HG03460 (cell line): Measurements from ENCODE around the gene KRT13.
"Not testable (repeated sequence)": the region's sequence is repeated elsewhere in the genome, so short reads cannot be mapped to it uniquely, and the experiment has no call there.

Experiments used
- ATAC-seq: cut with Tn5 transposase; IDR thresholded peaks from one replicate; pipeline ENCODE4 v1.9.1; 2021; ENCODE audit not compliant: unreplicated experiment

Gene KRT13

DNA sequence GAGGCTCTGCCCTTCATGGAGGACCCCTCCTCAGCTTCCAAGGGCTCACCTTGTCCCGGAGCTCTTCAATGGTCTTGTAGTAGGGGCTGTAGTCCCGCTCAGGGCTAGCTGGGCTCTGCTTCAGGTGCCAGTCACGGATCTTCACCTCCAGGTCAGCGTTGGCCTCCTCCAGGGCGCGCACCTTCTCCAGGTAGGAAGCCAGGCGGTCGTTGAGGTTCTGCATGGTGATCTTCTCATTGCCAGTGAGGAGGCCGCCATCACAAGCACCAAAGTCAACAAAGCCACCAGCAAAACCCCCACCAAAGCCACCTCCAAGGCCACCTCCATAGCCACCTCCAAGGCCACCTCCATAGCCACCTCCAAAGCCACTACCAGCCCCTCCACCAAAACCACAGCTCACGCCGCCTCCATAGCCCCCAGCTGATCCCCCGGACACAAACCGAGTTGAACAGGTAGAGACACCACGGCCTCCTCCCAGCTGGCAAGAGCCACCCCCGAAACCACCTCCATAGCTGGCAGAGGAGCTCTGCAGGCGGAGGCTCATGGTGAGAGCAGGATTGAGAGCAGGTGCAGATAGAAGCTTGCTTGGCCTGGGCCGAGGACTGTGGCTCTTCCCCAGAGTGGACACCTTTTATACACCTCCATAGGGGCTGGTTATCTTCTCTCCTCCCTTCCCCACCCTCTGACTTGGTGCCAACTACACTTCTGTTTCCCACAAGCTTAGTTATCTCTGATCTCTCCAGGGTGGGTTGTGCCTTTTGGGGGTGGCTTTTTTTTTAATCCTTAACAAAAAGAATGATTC lies at the start of gene KRT13:
Gene KRT13, minus strand, starts transcription at position 606 of the 802 bp plus-strand sequence. Its CDS starts 62 bp downstream, at position 544.
- no peak for ATAC-seq

DNA sequence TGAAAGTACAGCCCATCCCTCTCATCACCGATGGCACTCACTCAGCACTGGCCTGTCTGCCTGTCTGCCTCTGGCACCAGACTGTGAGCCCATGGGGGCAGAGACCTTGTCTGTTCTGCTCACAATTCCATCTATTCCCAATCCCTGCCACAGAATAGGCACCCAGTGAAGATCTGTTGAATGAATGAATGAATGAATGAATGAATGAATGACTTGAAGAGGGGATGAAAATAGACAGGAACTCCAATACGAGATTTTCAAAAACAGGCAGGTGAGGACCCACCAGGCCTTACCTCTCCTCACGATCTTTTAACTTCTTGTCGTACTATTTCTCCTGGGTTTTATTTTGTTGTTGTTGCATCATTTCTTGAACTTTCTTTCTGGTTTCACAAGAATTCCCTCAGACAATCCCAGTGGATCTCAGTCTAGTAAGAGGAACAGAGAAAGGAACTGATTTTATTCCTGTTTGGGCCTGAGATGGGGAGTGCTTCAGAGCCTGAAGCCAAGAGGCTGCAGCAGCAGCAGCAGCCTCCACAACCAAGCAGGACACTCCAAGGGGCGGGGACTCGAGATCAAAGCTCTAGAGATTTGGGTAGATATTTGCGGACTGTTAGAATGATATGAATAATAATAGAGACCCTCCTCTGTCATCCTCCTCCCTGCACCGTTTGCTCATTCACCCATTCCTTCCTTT lies 48.7 kb upstream of the KRT13 start:
- no peak for ATAC-seq

DNA sequence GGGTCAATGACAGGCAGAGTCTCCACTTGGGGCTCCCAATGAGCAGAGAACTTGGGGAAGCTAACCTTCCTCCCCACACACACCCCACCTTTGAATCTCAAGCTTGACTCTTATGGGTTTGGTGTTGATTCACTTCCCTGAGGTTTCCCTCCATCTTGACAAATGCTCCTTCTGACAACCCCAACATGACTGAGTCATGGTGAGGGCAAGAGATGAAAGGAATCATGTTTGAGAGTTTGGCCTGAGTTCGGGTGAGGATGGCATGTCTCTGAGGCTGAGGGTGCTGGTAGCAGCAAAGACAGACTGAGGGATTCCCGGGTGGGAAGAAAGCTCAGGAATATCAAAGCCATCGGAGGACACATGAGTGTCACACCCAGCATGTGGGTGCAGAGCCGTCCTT lies 47.8 kb upstream of the KRT13 start:
- no peak for ATAC-seq

DNA sequence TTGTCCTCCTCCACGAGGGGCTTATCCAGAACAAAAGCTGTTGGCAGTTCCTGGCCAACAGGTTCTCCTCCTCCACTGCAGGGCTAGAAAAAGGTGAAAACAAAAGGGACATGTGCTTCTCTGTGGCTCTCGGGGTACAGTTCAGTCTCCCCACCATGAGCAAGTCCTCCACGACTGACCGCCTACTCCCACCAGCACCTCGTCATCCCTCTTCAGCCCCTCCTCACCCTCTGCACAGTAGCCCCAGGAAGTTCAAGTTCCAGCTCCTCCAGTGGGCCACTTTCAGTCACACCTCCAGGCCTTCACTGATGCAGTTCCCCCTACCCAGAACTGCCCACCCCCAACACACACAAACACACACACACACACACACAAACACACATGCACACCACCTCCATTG lies 47.0 kb upstream of the KRT13 start:
- ATAC-seq: no peak

DNA sequence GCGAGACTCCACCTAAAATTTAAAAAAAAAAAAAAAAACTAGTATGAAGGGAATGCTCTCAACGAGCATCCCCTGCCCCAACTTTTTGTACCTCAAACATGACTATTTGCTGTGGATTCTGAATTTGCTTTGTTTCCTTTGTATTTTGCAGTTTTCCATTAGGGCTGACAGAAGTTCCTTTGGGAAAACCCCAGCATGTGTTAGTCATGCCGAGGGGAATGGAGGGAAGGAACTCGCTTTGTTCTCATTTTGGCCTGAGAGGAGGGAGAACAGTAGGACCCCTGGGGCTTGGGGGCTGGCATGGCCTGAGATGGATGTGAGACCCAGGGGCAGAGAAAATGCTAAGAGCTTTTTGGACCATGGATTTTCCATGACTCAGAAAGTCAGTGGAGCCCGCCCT lies 46.0 kb upstream of the KRT13 start:
- no peak for ATAC-seq

DNA sequence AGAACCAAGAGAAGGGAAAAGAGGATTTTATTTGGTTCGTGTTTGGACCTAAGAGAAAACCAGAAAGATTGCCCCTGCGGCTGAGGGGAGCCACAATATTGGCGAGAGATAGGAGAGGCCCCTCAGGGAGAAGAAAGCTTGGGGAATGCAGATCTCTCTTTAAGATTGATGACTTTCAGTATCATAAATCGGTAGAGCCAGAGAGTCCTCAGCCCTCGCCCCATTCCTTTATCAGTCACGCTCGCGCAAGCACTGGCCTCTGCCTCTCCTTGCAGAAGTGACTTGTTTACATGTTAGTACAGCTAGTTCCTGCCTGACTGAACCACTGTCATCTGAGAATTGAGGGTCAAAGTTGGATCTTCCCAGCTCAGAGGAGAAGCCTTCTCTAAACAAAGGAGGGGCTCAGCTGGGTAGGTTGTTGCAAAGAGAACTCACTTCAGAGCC lies 44.2 kb upstream of the KRT13 start:
- ATAC-seq: no peak

DNA sequence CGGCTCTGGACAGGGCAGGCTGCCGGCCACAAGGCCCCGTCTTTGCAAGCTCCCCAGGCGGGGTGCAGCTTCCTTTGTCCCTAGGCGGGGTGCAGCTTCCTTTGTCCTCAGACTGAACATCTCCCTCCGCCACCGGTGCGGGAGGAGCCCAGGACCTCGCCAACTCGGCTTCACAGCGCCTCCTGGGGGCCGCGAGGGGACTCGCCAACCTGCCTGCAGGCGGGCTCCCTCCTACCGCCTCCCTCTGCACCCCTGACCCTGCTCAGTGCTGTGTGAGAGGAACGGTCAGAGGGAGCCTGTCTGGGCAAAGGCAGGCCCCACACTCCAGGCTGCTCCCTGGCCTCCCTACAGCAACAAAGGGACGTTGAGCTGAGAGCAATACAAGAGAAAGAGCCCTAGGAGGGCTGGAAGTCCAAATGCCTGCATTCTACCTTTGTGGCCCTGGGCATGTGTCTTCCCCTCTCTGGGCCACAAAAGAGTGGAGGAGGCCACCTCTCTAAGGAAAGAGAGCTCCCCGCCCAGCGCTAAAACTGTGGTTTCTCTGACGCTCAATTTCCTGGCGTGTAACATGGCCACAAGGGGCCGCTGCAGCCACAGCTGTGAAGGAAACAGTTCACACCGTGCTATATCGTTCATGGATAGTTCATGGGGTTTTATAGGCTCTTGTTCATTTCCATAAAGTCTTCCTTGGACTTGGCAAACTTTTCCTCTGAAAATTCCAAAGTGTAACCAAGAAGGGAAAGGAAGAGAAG lies 43.6 kb upstream of the KRT13 start:
- ATAC-seq: no peak

DNA sequence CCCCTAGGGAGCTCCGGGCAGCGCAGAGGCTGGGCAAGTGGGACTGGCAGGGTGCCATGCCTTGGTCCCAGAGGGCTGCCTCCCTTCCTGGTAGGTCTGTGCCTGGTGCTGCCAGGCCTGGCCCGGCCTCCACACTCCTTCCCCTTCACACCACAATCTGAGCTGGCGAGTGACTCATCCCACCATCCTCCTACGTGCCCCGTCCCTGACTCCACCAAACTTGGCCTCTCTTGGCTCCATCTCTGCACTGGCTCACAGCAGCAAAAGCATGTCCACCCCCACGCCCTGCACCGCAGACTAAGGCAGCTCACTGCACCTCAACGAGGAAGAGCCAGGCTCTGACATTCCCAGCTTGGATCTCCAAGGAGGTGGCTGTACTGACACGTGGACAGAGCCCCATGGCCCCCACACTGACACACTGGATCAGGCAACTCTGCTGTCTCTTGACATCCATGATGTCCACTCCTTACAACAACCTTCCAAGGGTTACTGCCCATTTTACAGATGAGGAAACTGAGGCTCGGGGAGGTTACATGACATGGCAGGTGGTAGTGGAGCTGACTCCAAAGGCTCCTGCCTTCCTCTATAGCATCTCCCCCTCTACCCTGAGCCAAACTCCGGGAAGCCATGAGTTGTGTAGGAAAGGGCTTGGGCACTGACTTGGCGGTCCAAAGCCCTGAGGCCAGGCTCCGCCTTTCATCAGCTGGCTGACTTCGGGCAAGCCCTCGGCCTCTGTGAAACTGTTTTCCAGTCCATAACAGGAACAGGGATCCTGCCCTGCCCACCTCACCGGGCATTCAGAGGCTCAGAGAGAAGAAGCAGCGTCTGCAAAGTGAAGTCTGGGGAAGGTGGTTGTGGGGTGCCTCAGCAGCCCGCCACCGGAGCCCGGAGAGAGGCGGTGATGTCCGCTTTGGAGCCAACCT lies 42.8 kb upstream of the KRT13 start:
- no peak for ATAC-seq

DNA sequence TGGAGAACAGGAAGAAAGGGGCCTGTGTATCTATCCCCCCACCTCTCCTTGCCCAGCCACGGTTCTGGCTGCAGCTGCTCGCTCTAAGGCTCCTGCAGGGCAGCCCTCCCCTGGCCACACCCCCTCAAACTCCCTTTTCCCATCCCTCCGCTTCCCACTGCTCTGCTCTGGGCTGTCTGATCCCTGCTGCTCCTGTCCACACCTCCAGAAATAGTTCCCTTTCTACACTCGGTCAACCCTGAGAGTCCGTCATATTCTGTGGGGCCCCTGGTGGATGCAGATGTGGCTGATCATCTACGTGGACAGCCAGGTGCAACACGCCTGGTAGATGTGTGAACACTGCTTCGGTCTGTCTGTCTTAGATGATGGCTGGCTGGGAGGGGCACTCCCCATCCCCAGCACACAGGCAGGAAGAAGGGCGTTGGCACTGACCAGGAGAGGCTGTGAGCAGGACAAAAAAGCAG lies 42.0 kb upstream of the KRT13 start:
- no peak for ATAC-seq

DNA sequence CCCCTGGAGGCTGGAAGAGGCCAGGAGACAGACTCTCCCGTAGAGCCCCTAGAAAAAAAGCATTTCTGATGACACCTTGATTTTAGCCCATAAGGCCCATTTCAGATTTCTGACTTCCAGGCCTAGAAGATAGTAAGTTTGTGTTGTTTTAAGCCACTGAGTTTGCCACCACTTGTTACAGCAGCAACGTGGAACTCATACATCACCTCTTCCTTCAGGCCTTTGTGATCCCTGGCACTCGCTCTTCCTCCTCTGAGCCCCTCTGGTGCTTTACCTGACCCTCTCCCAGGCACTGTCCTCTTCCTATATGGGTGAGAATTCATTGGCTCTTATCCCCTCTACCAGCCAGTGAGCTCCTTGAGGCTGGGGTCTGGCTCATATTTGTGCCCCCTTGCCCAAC lies 41.4 kb upstream of the KRT13 start:
- ATAC-seq: no peak

DNA sequence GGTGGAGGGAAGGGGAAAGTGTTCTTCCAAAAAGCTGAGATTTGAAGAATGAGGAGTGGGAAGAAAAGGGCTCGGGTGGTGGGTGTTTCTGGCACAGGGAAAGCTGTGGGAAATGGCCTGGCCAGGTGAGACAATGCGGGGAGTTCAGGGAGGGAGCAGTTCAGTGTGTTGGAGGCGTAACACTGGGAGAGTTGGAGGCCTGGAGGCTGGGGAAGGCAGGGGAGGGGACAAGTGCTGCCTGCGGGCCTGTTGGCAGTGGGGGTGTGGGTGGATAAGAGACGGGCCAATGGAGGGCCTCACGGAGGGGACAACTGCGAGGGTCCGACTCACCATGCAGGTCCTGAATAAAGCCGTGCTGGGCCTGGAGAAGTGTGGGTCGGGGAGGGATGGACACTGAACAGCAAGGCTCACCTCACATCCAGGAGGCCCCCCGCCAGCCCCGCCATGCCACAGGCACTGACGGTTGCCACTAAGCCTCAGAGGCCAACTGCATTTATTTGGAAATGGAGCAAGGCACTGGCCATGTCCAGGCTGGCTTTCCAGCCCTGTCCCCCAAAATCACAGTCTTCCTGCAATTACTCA lies 40.5 kb upstream of the KRT13 start:
- no peak for ATAC-seq

DNA sequence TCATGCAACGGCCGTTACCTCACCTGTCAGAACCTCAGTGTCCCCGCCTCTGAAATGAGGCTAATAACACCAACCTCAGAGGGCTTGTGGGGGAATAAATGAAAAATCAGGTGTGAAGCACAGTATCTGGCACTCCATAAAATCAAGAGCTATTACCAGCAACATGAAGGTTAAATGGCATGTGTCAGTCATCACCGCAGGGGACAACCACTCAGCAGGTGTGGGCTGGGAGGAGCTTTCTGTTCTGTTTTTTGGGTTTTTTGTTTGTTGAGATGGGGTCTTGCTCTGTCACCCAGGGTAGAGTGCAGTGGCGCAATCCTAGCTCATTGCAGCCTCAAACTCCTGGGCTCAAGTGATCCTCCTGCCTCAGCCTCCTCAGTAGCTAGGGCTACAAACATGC lies 39.5 kb upstream of the KRT13 start:
- ATAC-seq: no peak

DNA sequence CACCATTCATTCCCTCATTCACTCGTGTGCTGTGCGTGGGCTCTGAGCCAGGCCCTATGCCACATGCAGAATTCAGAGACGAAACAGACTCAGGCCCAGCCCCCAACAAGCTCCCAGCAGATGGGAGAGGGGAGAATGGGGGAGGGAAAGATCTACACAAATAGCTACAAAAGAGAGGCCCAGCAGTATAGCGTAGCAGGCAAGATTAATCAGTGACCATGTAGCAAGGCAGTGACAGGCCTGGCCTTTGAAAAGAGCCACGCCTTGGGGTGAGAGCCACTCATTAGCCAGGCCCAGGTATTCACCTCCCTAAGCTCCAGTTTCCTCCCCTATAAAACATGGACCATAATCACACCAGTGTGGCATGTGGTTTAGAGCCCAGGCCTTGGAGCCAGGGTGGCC lies 39.1 kb upstream of the KRT13 start:
- ATAC-seq: no peak

DNA sequence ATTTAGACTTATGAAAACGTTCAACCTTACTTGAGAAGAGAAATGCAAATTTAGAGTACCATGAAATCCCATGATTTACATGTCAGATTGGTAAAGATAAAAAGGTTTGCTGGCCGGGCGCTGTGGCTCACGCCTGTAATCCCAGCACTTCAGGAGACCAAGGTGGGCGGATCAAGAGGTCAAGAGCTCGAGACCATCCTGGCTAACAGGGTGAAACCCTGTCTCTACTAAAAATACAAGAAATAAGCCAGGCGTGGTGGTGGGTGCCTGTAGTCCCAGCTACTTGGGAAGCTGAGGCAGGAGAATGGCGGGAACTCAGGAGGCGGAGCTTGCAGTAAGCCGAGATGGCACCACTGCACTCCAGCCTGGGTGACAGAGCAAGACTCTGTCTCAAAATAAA lies 37.4 kb upstream of the KRT13 start:
- not testable (repeated sequence) for ATAC-seq

DNA sequence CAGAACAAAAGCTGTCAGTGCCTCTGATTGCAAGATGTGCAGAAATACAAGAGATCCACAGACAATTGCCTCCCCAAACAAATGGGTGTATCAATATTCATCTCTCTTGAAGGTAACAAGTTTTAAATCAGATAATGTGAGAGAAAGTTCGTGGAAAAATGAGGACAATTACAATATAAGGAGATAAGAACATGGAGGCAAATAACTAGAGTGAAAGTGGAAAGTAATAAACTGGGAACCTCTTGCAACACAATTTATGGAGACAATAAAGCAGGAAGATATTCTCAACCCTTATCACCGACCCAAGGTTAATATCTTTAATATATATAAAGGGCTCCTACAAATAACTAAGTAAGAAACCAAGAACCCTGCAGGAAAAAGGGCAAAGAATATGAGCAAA lies 36.9 kb upstream of the KRT13 start:
- no peak for ATAC-seq

DNA sequence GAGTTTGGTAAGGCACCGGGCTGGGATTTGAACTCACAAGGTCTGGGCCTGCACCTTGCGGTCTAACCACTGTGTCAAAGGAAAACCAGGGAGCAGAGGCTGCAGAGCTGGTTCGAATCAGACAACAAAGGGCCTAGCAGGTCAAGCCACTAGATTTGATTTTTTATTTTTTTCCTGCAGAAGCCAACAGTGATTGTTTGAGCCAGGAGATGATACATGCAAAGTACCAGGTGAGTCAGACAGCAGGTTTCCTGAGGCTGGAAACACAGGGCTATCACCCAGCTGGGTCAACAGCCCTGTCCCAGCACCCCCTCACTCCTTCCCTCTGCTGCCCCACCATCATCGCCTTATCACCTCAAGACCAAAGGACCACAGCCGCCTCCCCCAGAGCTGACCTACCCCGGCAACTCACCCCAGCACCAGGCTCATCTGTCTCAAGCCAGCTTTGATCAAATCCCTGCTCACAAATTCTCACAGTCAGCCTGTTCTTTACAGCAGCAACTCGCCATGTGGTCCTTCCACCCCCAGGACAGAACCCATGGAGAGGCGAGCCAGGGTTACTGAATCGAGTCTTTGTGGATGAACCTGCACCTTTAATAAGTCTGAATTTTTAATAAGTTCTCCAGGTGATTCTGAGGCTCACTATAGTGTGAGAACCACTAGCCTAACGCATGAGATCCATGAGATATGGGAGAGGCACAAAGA lies 35.7 kb upstream of the KRT13 start:
- no peak for ATAC-seq

DNA sequence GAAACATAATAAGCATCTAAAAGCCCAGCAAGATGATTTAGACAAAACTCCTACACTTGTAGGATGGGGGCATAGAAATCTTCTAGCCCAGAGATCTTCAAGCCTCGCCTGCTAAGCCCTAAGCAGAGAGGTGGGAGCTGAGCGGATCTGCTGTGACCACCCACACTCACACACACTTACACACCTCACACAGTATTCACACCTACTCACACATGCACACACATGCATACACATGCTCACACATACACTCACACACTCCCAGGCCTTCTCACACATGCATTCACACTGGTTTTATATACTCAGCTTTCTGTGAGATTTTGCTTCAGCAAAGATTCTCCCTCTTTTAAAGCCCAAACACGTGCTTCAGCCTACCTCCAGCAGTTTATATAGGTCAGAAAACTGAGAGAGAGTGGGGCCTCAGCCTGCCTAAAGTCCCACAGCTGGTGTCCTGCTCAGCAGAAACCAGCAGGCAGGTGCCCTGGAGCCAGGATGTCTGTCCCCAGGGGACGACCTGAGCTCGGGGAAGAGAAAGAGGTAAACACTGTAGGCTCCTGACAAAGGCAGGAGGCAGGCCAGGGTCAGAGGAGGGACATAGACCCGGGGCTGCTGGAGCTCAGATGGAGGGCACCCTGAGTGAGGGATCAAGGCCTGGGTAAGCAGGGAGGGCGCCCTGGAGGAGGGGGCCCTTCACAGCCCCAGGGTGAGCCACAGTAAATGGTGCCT lies 34.7 kb upstream of the KRT13 start:
- ATAC-seq: no peak

DNA sequence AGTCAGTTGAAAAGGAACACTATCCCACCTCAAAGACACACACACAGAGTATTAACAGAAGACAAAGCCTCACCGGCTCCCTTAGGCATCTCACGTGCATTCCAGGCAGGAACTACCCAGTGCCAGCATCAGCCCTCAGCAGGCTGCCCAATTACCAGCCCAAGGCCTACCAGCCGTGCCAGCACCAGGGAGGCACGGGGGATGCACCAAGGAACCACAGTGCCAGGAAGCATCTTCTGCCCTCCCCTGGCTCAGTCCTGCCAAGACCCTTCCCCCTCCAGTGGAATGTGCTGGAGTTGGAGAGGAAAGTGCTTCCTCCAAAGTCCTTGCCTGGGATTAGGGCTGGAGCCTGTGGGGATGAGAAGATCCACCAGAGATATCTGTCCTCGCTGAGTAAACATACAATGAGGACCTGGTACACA lies 33.7 kb upstream of the KRT13 start:
- no peak for ATAC-seq

DNA sequence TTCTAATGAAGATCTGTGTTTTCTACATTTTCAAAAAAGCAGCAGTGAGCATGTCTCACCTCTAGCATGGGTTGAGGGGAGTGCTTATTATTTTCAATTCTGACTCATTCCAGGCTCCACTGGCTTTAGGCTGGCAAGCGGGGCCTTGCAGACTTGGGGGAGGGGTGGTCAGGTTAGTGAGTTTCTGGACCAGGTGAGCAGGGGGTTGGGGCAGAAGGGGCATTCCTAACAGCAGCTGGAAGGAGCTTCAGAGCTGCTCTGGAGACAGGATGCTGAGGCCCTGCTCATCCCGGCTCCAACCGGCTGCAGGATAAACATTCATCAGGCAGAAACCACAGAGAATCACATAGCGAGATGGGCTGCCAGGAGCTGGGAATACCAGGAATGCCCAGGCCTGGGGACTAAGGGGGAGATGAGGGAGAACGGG lies 33.2 kb upstream of the KRT13 start:
- no peak for ATAC-seq
